K562 (cell line): ENCODE measurements around the gene KDM4F. TPM values are rescaled to one million over a fixed set of nuclear protein-coding genes. Genes with fewer than 3 reads are reported as not detected.

Experiments
- CHCHD3 ChIP-seq: fragments of 250-450 bp; sonication (Bioruptor Pico); IDR thresholded peaks from 2 replicates; pipeline ENCODE4 v2.1.2; 2022; ENCODE audit warnings: mild to moderate bottlenecking
- ETV6 ChIP-seq, 3 experiments: fragments of 150-350 bp in 1 of 3; sonication (generic) in 1 of 3; formaldehyde crosslinking in 1 of 3; IDR thresholded peaks; 2 replicates each; pipeline versions ENCODE4 v1.6.1 to v1.8.0; 2014 to 2022; ENCODE audit warnings: borderline replicate concordance in 2 of 3, low read depth in 2 of 3, antibody characterized with exemption in 1 of 3, low read length in 1 of 3, mild to moderate bottlenecking in 1 of 3, missing genetic modification reagents in 1 of 3
- FOXJ2 ChIP-seq: fragments of 200-800 bp; sonication (Bioruptor generic); IDR thresholded peaks from 2 replicates; pipeline ENCODE4 v1.6.1; 2016; ENCODE audit warnings: missing genetic modification characterization, missing compliant biosample characterization
- FUS ChIP-seq: fragments of 200-400 bp; formaldehyde crosslinking; optimal IDR thresholded peaks from 2 replicates; pipeline ENCODE3; 2017; ENCODE audit warnings: low read depth, low read length
- PRDM10 ChIP-seq: fragments of 450-650 bp; IDR thresholded peaks from 2 replicates; pipeline ENCODE4 v1.6.1; 2018; ENCODE audit not compliant: partially characterized antibody
- RAD21 ChIP-seq, 2 experiments: fragments of 250-450 bp in 1 of 2; fragments of 450-650 bp in 1 of 2; sonication (Bioruptor Pico) in 1 of 2; formaldehyde crosslinking in 1 of 2; IDR thresholded peaks in 1 of 2; conservative IDR thresholded peaks in 1 of 2; 2 replicates each; pipeline versions ENCODE4 v1.4.0 to v1.8.0; 2020 to 2022; ENCODE audit warnings: mild to moderate bottlenecking in 2 of 2, moderate library complexity in 1 of 2
- TRIM24 ChIP-seq, 2 experiments: fragments of 450-650 bp; IDR thresholded peaks; 2 replicates each; pipeline ENCODE4 v1.6.1; 2016
- UBTF ChIP-seq, 2 experiments: IDR thresholded peaks; 2 replicates each; pipeline ENCODE4 v1.6.1; 2012; ENCODE audit warnings: improper control_type of control experiment in 2 of 2, low read depth in 2 of 2, low read length in 2 of 2, borderline replicate concordance in 1 of 2
- polyA plus RNA-seq, 8 experiments: library from polyadenylated mRNA; depleted of rRNA in 4 of 8; stranded (reverse) in 5 of 8; unstranded in 3 of 8; fragments of >200 nt; fragmentation: Nextera tagmentation in 2 of 8; fragmentation: Illumina TruSeq in 1 of 8; extraction: Ambion mirVana in 2 of 8; extraction: Trizol in 1 of 8; gene quantifications; 2 replicates each; pipeline versions ENCODE4 v1.2.1 to v1.2.3, GENCODE V29; 2011 to 2014; ENCODE audit warnings: inconsistent platforms in 1 of 8, missing spikeins in 1 of 8
- total RNA-seq, 7 experiments: library from RNA; depleted of rRNA in 6 of 7; stranded (reverse); fragments of >200 nt in 6 of 7; fragmentation: Illumina TruSeq in 2 of 7; extraction: Trizol in 2 of 7; gene quantifications; 2 replicates each; pipeline versions ENCODE4 v1.2.1 to v1.2.3, GENCODE V29; 2011 to 2021; ENCODE audit warnings: low replicate concordance in 1 of 7

The KDM4F gene
- total and polyA plus RNA-seq, 9 of the 15 experiments (the other 6 are each of a cell fraction or from before 2014, with no cell fraction given) = not detected

- TF ChIP-seq UBTF (IDR thresholded peaks at IDR 0.05; ENCODE audit: borderline replicate concordance in 1 of 2, low read depth in 2 of 2, low read length in 2 of 2) = no peak
- no peak for TF ChIP-seq FOXJ2
- TF ChIP-seq CHCHD3 (CRISPR knock-in tag) = no peak
- no peak for TF ChIP-seq TRIM24 (IDR thresholded peaks at IDR 0.05)
- peak in 1 of 2 experiments; percentile 34; a peak in 1 of 4 replicates for TF ChIP-seq RAD21 (CRISPR knock-in tag; conservative IDR thresholded peaks at IDR 0.05 in 1 of 2, IDR thresholded peaks at IDR 0.05 in 1 of 2)
- no peak for TF ChIP-seq PRDM10
- no peak for TF ChIP-seq FUS
- TF ChIP-seq ETV6 (IDR thresholded peaks at IDR 0.05; ENCODE audit: borderline replicate concordance in 1 of 2, low read depth in 2 of 2, low read length in 1 of 2) = no peak
- no peak for TF ChIP-seq ETV6 (CRISPR knock-in tag; IDR thresholded peaks at IDR 0.05; ENCODE audit: borderline replicate concordance)
- TF ChIP-seq, all 486 proteins: peak for 4
Observed at GRCh38 chr11:95092549-95093324, 43.5 kb downstream of the KDM4F start (continued).
